Fibroblast of upper back skin (primary cell): ENCODE results near the gene NTRK3.
A peak's percentile ranks its signal among the peaks of the same experiment; 100 is the strongest.
"Not testable (repeated sequence)": the region's sequence is repeated elsewhere in the genome, so short reads cannot be mapped to it uniquely, and the experiment has no call there.

Experiments used
- DNase-seq: peaks from one replicate; pipeline ENCODE4 v3.0.0-alpha.2; 2013

Gene NTRK3

GRCh38 chr15:88072133-88072532 lies 184.4 kb downstream of the NTRK3 start:
- not testable (repeated sequence) for DNase-seq

DNA sequence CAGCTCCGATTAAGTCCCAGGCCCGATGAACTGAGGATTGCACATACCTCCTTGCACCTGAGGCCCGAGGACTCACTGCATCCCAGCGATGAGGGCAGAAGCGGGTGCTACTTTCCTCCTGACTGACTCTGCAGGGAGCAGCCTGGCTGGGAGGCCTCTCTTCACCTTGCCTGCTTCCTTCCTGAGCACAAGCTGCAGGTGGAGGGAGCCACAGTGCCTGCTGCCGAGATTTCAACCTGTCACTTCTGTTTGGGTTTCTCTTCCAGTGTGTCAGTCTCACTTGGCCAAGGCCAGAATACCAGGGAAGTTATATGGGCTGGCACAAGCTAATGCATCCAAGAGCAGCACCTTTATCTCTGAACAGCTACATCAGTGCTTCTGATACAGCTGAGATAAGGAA lies 185.4 kb downstream of the NTRK3 start:
- DNase-seq, result no peak

GRCh38 chr15:88069561-88069960 lies 187.0 kb downstream of the NTRK3 start:
- DNase-seq, result no peak

GRCh38 chr15:88067331-88067685 lies 189.2 kb downstream of the NTRK3 start:
- DNase-seq, result no peak

DNA sequence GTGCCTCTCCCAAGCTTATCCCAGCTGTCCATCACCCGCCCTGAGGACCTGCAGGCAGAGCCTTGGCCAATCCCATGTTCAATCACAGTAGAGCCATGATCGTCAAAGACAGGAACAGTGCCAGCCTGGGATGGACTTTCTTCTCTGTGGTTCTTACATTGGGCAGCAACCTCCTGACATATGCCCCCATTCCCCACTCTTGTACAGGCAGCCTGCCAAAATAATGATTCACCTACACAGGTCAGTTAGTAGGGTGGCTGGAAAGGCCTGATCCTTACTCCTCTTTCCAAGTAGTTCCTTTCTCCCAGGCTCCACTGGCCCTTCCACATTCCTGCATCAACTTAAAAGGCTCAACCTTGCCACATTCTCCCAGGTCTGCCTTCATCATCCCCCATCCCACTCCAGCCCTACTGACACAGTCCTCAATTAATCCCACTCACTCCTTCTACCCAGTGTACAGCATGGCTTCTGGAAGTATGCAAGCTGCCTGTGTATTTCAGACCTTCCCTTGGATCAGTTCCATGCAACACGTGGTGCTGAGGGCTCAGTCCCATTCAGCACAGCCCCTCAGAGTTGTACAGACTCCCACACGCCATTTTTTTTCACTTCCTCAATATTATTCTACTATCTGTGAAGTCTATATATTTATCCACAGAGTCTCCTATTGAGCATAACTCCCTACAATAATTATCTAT lies 189.8 kb downstream of the NTRK3 start:
- no peak for DNase-seq

GRCh38 chr15:88061452-88061851 lies 195.1 kb downstream of the NTRK3 start:
- DNase-seq, result no peak

GRCh38 chr15:88060383-88060782 lies 196.2 kb downstream of the NTRK3 start:
- no peak for DNase-seq

GRCh38 chr15:88057836-88058235 lies 198.7 kb downstream of the NTRK3 start:
- DNase-seq, result no peak

DNA sequence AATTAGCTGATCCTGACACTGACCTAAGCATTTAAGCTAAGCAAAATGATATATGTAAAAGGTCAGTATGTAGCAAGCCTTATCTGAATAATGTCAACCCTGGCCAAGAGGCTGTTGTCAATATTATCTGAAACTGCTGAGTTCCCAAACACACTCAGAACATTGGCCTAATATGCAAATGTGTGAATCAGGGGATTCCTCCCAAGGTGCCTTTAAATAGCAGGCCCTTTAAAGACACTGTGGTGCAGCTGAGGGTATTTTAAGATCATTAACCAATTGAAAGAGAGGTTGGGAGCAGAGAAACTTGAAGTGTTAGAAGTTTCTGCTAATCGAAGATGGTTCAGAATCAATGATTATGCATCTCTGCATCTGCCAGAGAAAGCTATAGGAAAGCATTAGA lies 207.0 kb downstream of the NTRK3 start:
- DNase-seq, result no peak

- no peak for DNase-seq
Observed at GRCh38 chr15:88048755-88049154, 207.8 kb downstream of the NTRK3 start.

DNA sequence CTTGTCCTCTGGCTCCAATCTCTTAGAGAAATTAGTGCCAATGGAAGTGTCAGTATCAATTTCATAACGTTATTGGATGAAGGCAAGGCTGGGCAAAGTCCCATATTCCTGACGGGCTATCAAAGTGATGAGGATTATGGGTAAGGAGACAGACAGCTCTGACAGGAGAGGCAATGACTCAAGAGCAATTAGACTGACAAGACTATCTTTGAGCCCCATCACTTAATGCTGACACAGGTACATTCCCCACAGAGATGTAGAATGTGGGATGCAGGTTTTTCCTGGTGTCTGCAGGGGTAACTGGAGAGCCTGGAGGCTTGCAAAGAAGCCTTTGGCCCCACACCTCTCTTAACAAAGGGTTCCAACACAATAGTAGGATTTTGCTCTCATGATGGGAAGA lies 208.3 kb downstream of the NTRK3 start:
- no peak for DNase-seq

- no peak for DNase-seq
Observed at GRCh38 chr15:88046576-88047129, 209.9 kb downstream of the NTRK3 start.

- DNase-seq, result no peak
Observed at GRCh38 chr15:88043396-88043795, 213.1 kb downstream of the NTRK3 start.

DNA sequence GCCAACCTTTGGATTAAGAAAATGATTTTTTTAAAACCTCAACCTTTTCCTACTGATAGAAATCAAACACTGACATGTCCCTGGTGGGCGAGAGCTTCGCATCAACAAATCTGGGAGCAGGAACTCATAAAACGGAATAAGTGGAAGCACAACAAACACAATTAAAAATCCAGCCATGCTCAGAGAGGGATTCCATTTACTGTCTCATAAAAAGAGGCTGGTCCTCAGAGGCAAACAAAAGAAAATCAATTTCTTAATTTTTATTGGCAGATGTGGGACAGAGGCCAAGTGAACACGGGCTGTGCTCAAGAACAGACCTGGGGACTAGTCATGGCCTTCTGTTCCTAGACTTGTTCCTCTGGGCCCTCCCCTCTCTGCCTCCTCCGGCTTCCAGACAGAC lies 214.5 kb downstream of the NTRK3 start:
- DNase-seq, result no peak

GRCh38 chr15:88040516-88040915 lies 216.0 kb downstream of the NTRK3 start:
- DNase-seq, result no peak

GRCh38 chr15:88038261-88038660 lies 218.3 kb downstream of the NTRK3 start:
- DNase-seq, result no peak

GRCh38 chr15:88036154-88036839 lies 220.2 kb downstream of the NTRK3 start:
- no peak for DNase-seq

DNA sequence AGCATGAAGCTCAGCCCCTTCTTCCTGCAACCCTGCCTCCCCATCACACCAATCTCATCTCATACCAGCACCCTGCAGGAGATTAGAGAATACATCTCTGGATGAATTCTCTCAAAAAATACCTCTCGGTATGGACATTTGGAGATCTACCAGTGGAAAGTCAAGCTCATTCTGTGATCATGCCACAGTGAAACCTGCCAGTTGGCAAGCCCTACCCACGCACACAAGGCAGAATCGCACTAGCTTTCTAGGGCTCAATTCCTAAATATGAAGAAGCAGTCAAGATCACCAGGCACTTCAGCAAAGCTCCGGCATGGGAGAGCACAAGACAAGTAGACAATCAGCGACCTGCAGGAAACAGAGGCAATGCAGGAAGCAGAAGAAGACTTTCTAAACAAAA lies 221.2 kb downstream of the NTRK3 start:
- no peak for DNase-seq

GRCh38 chr15:88033421-88033820 lies 223.1 kb downstream of the NTRK3 start:
- not testable (repeated sequence) for DNase-seq

- DNase-seq, result no peak
Observed at GRCh38 chr15:88032787-88033186, 223.8 kb downstream of the NTRK3 start.

- DNase-seq, result no peak
Observed at GRCh38 chr15:88031461-88031860, 225.1 kb downstream of the NTRK3 start.

DNA sequence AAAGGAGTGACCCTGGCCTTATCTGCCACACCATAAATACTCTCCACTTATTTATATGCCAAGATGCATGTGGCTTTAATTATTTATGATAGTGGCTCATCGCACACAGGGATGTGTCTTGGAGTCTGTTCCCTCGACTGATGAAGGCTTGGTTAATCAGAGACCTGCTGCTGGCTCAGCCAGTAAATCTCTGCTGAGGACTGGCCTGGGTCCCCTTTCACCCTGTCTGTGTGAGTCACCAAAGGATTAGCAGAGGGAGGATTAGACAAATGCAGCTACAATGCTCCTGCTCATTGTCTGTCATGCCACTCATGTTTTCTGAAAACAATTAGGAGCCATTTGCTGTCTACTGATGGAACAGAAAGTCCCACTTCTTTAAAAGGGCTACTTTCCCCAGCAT lies 226.8 kb downstream of the NTRK3 start:
- DNase-seq, result peak; percentile 56

DNA sequence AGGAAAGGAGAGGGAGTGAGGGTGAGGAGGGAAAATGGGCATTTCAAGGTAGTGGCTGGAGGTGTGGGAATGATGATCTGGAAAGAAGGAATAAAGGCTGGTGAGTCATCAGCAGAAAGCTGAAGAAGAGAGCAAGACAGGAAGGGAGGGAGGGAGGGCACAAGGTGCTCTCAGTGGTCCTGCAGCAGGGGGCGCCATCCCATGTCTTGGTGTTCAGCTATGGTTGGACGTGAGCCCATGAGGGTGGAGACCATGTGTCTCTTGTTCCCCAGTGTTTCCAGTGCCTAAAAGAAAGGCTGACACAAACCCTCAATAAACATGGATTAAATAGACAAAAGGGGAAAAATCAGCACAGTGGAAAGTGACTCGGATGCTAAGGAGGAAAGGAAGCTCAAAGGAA lies 228.5 kb downstream of the NTRK3 start:
- no peak for DNase-seq

- DNase-seq, result no peak
Observed at GRCh38 chr15:88023914-88024313, 232.6 kb downstream of the NTRK3 start.

- DNase-seq, result peak; percentile 45
Observed at GRCh38 chr15:88022716-88023115, 233.8 kb downstream of the NTRK3 start.
